H1 (cell line): ENCODE results near the gene CES3. TPM values are rescaled to one million over a fixed set of nuclear protein-coding genes. Genes with fewer than 3 reads are reported as not detected.

ENCODE experiments used
- CTCF ChIA-PET: fragments of 300-600 bp; sonication (Branson Sonifier 250); formaldehyde crosslinking; loops from one replicate; lab custom pipeline; 2021; ENCODE audit not compliant: partially characterized antibody; lab: Charles Lee
- POLR2A ChIA-PET: fragments of 300-600 bp; sonication (Branson Sonifier 250); formaldehyde crosslinking; loops from one replicate; lab custom pipeline; 2021; ENCODE audit warnings: inconsistent platforms; ENCODE audit not compliant: partially characterized antibody; lab: Charles Lee
- DNase-seq, 2 experiments: peaks; one replicate each; pipeline versions ENCODE4 v3.0.0 to v3.0.0-alpha.2; 2010 to 2022; ENCODE audit warnings: low spot score in 2 of 2, low read depth in 1 of 2, mixed read lengths in 1 of 2
- FAIRE-seq: peaks from 2 replicates; lab custom pipeline; 2011; peaks lifted over from hg19 to GRCh38; lab: Jason Lieb, UNC
- H2AFZ ChIP-seq: 2 replicates; pipeline ENCODE4 v1.8.1; 2012; ENCODE audit warnings: low read length, inconsistent platforms
- H2AK5ac ChIP-seq: 2 replicates; pipeline ENCODE4 v1.6.1; 2013; ENCODE audit warnings: low read depth, low read length
- H2BK120ac ChIP-seq: replicated peaks from 2 replicates; pipeline ENCODE3; 2013; ENCODE audit warnings: low read depth, low read length, inconsistent platforms
- H2BK12ac ChIP-seq: 2 replicates; pipeline ENCODE4 v1.6.1; 2013; ENCODE audit warnings: low read depth, low read length
- H2BK15ac ChIP-seq: 2 replicates; pipeline ENCODE4 v1.6.1; 2013; ENCODE audit warnings: low read length
- H2BK20ac ChIP-seq: 2 replicates; pipeline ENCODE4 v1.6.1; 2013; ENCODE audit warnings: low read length
- H2BK5ac ChIP-seq: 2 replicates; pipeline ENCODE4 v1.6.1; 2013; ENCODE audit warnings: low read depth, low read length
- H3K14ac ChIP-seq: 2 replicates; pipeline ENCODE4 v1.6.1; 2013; ENCODE audit warnings: inconsistent platforms; ENCODE audit not compliant: insufficient read length
- H3K18ac ChIP-seq: 2 replicates; pipeline ENCODE4 v1.6.1; 2013; ENCODE audit warnings: low read length; ENCODE audit errors: extremely low read depth
- H3K23ac ChIP-seq: 2 replicates; pipeline ENCODE4 v1.6.1; 2013; ENCODE audit warnings: inconsistent platforms; ENCODE audit not compliant: insufficient read length
- H3K23me2 ChIP-seq: 2 replicates; pipeline ENCODE4 v1.6.1; 2013; ENCODE audit warnings: low read depth, low read length
- H3K27ac ChIP-seq: 2 replicates; pipeline ENCODE4 v1.6.1; 2011; ENCODE audit warnings: low read depth, low read length, inconsistent platforms
- H3K27me3 ChIP-seq, 4 experiments: replicated peaks in 1 of 4; 1 replicate in 1 of 4; 2 replicates in 3 of 4; pipeline versions ENCODE4 v1.6.1 to v1.8.1; 2011 to 2013; ENCODE audit warnings: low read length in 3 of 4, mild to moderate bottlenecking in 3 of 4, inconsistent platforms in 2 of 4, mixed read lengths in 2 of 4, moderate library complexity in 1 of 4; ENCODE audit not compliant: control insufficient read depth in 3 of 4, insufficient read depth in 3 of 4; ENCODE audit errors: extremely low read depth in 1 of 4
- H3K36me3 ChIP-seq, 4 experiments: 2 replicates each; pipeline versions ENCODE4 v1.6.1 to v1.8.1; 2011 to 2013; ENCODE audit warnings: mild to moderate bottlenecking in 4 of 4, low read length in 3 of 4, moderate library complexity in 2 of 4, control low read depth in 1 of 4, inconsistent platforms in 1 of 4; ENCODE audit not compliant: insufficient read depth in 4 of 4, control insufficient read depth in 2 of 4
- H3K4ac ChIP-seq: replicated peaks from 2 replicates; pipeline ENCODE3; 2013; ENCODE audit warnings: low read length, low read depth, mixed read lengths, inconsistent platforms; ENCODE audit not compliant: insufficient read length
- H3K4me1 ChIP-seq, 4 experiments: replicated peaks in 1 of 4; 1 replicate in 1 of 4; 2 replicates in 3 of 4; pipeline versions ENCODE4 v1.6.1 to v1.8.1; 2011 to 2013; ENCODE audit warnings: low read length in 3 of 4, inconsistent platforms in 2 of 4, mixed read lengths in 1 of 4; ENCODE audit not compliant: insufficient read depth in 4 of 4, control insufficient read depth in 3 of 4
- H3K4me2 ChIP-seq, 2 experiments: 2 replicates each; pipeline versions ENCODE4 v1.6.1 to v1.8.1; 2011 to 2013; ENCODE audit warnings: low read depth in 2 of 2, low read length in 2 of 2, control low read depth in 1 of 2, inconsistent platforms in 1 of 2, mild to moderate bottlenecking in 1 of 2; ENCODE audit not compliant: insufficient read depth in 1 of 2
- H3K4me3 ChIP-seq, 4 experiments: fragments of 200-600, 300-600 bp in 1 of 4; sonication (generic), shearing (Covaris generic), sonication (Bioruptor Twin) in 1 of 4; 2 replicates each; pipeline versions ENCODE4 v1.5.1 to v1.8.1; 2011 to 2016; ENCODE audit warnings: low read length in 4 of 4, low read depth in 3 of 4, control low read depth in 2 of 4, inconsistent platforms in 2 of 4, mild to moderate bottlenecking in 2 of 4, mixed read lengths in 1 of 4, moderate library complexity in 1 of 4; ENCODE audit not compliant: insufficient read depth in 2 of 4; ENCODE audit errors: extremely low read depth in 1 of 4
- H3K56ac ChIP-seq: replicated peaks from 2 replicates; pipeline ENCODE3; 2013; ENCODE audit warnings: low read depth, mild to moderate bottlenecking, mixed read lengths, low read length, inconsistent platforms; ENCODE audit not compliant: insufficient read length
- H3K79me1 ChIP-seq: 2 replicates; pipeline ENCODE4 v1.6.1; 2013; ENCODE audit warnings: low read depth, low read length, control low read depth
- H3K79me2 ChIP-seq, 2 experiments: 2 replicates each; pipeline versions ENCODE4 v1.6.1 to v1.8.1; 2012 to 2013; ENCODE audit warnings: low read length in 2 of 2, mild to moderate bottlenecking in 2 of 2, inconsistent platforms in 1 of 2; ENCODE audit not compliant: insufficient read depth in 2 of 2, control insufficient read depth in 1 of 2
- H3K9ac ChIP-seq, 4 experiments: replicated peaks in 1 of 4; 1 replicate in 1 of 4; 2 replicates in 3 of 4; pipeline versions ENCODE4 v1.6.1 to v1.8.1; 2011 to 2013; ENCODE audit warnings: low read depth in 3 of 4, low read length in 3 of 4, control low read depth in 2 of 4, mild to moderate bottlenecking in 2 of 4, moderate library complexity in 2 of 4, inconsistent platforms in 1 of 4; ENCODE audit errors: extremely low read depth in 1 of 4
- H3K9me3 ChIP-seq, 2 experiments: 2 replicates each; pipeline versions ENCODE4 v1.6.1 to v1.8.1; 2012 to 2013; ENCODE audit warnings: mild to moderate bottlenecking in 2 of 2, moderate library complexity in 2 of 2, control low read depth in 1 of 2, inconsistent platforms in 1 of 2, low read depth in 1 of 2, low read length in 1 of 2, mixed read lengths in 1 of 2; ENCODE audit not compliant: insufficient read depth in 2 of 2
- H4K20me1 ChIP-seq, 2 experiments: replicated peaks in 1 of 2; 2 replicates each; pipeline versions ENCODE3 to v1.8.1; 2011 to 2013; ENCODE audit warnings: inconsistent platforms in 2 of 2, low read length in 2 of 2, mild to moderate bottlenecking in 1 of 2; ENCODE audit not compliant: insufficient read depth in 2 of 2, control insufficient read depth in 1 of 2
- H4K5ac ChIP-seq: 2 replicates; pipeline ENCODE4 v1.6.1; 2013; ENCODE audit warnings: low read length, low read depth, mixed read lengths, inconsistent platforms; ENCODE audit not compliant: insufficient read length
- H4K8ac ChIP-seq: 2 replicates; pipeline ENCODE4 v1.8.0; 2013; ENCODE audit warnings: mild to moderate bottlenecking, moderate library complexity, low read length, inconsistent platforms; ENCODE audit not compliant: insufficient read depth; ENCODE audit errors: extremely low read depth
- H4K91ac ChIP-seq: replicated peaks from 2 replicates; pipeline ENCODE3; 2013; ENCODE audit warnings: low read length, mixed read lengths, inconsistent platforms; ENCODE audit not compliant: insufficient read length
- BCL11A ChIP-seq, 2 experiments: IDR thresholded peaks; one replicate each; pipeline ENCODE4 v1.6.1; 2011; ENCODE audit warnings: low read depth in 2 of 2, low read length in 2 of 2, mild to moderate bottlenecking in 2 of 2
- KDM1A ChIP-seq: fragments of 200-600, 300-600 bp; sonication (generic); IDR thresholded peaks from 2 replicates; pipeline ENCODE4 v1.7.1; 2016; ENCODE audit warnings: mild to moderate bottlenecking, low read length, borderline replicate concordance
- RAD21 ChIP-seq, 2 experiments: IDR thresholded peaks in 1 of 2; conservative IDR thresholded peaks in 1 of 2; 2 replicates each; pipeline ENCODE4 v1.6.1; 2011; ENCODE audit warnings: low read depth in 2 of 2, low read length in 2 of 2, improper control_type of control experiment in 1 of 2, inconsistent platforms in 1 of 2, mild to moderate bottlenecking in 1 of 2, moderate library complexity in 1 of 2
- RFX5 ChIP-seq: IDR thresholded peaks from 2 replicates; pipeline ENCODE4 v1.6.1; 2011; ENCODE audit warnings: low read depth, low read length, improper control_type of control experiment, borderline replicate concordance
- RXRA ChIP-seq: IDR thresholded peaks from 2 replicates; pipeline ENCODE4 v1.6.1; 2011; ENCODE audit warnings: low read depth, mild to moderate bottlenecking, low read length, moderate library complexity; ENCODE audit not compliant: insufficient read depth
- TEAD4 ChIP-seq: IDR thresholded peaks from 2 replicates; pipeline ENCODE4 v1.6.1; 2012; ENCODE audit warnings: low read depth, low read length, inconsistent platforms, mixed read lengths
- YY1 ChIP-seq: IDR thresholded peaks from 2 replicates; pipeline ENCODE4 v1.6.1; 2011; ENCODE audit warnings: low read depth, mild to moderate bottlenecking, low read length
- WGBS, 2 experiments: shearing (Covaris generic) in 1 of 2; methylation state at CpG; one replicate each; pipeline versions ENCODE4 v1.1.6 to v1.1.7; 2013 to 2015; ENCODE audit warnings: low lambda C conversion rate in 2 of 2, mixed read lengths in 2 of 2, inconsistent platforms in 1 of 2, low coverage in 1 of 2, missing lambda C conversion rate in 1 of 2; ENCODE audit not compliant: insufficient replicate concordance in 2 of 2, insufficient coverage in 1 of 2, insufficient read length in 1 of 2; ENCODE audit errors: extremely low coverage in 1 of 2, missing lambda C conversion rate in 1 of 2; 5-methylcytosine and 5-hydroxymethylcytosine counted together
- polyA plus RNA-seq, 7 experiments: library from polyadenylated mRNA; depleted of rRNA in 3 of 7; stranded (reverse) in 5 of 7; unstranded in 2 of 7; fragments of >200 nt in 5 of 7; fragments of 200-250 nt in 2 of 7; gene quantifications; 1 replicate in 5 of 7; 2 replicates in 1 of 7; 4 replicates in 1 of 7; pipeline versions ENCODE4 v1.2.1 to v1.2.3, GENCODE V29; 2011 to 2013; ENCODE audit warnings: missing spikeins in 2 of 7, mixed read lengths in 2 of 7
- total RNA-seq: library from RNA; stranded (reverse); fragmentation: NEBNext Ultra II Directional; extraction: Animal tissue kit (Norgen Biotek cat#: 25700); gene quantifications from 2 replicates; pipeline ENCODE4 v1.2.1, GENCODE V29; 2021
- TF ChIP-seq, protein P1 (sequence below), 3 experiments: IDR thresholded peaks; 1 replicate in 2 of 3; 2 replicates in 1 of 3; pipeline versions ENCODE4 v1.5.1 to v1.6.1; 2011; ENCODE audit warnings: low read length in 3 of 3, mild to moderate bottlenecking in 3 of 3, inconsistent platforms in 2 of 3, low read depth in 1 of 3, moderate library complexity in 1 of 3; ENCODE audit not compliant: insufficient read depth in 1 of 3; ENCODE audit errors: control extremely low read depth in 1 of 3

CES3 gene
- total and polyA plus RNA-seq, 2 of the 8 experiments (the other 6 are each of a cell fraction or from before 2014, with no cell fraction given), result 1.6 to 2.2 TPM

DNA sequence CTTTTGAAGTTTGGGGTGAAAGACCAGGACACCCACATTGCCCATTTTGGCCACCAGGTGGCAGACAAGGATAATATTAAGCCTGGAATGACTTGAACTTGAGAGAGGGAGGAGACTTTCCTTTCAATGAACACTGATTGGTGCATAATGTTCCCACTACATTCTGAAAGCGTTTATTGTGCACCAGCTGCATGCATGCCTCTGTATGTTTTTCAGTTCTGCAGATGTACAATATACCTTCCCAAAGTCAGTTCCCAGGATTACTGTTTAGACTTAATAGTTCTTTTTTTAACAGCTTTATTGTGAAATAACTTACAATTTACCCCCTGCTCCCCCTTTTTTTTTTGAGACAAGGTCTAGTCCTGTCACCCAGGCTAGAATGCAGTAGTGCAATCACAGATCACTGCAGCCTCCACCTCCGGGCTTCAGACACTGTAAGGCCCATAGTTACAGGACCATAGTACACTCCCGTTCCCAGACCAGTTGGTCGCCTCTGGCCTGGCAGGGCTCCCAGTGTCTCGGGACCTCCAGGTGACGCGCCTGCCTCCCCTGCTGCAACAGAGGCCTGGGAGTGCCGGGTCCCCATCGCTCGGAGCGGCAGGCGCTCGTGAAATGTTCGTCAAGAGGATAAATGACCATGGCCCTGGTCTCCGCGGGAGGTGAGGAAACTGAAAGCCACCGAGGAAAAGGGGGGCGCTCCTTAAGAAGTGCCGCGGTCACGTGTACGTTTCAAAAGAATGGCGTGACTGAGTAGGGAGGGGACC is 13.6 kb upstream of the CES3 start:
- POLR2A ChIA-PET, result no interaction called here
- Histone ChIP-seq H2BK5ac (no peak overlapping the region), H3K4me2 (peak overlapping the region; percentile 77 to 83), H3K18ac (no peak overlapping the region), H2BK12ac (no peak overlapping the region), H3K36me3 (peaks cover under 1 to 10% (median 5%) of the 10 kb centered on the region in 4 experiments; a peak in 4 of 8 replicates), H2AFZ (no peak overlapping the region), H3K14ac (no peak overlapping the region), H3K56ac (no peak overlapping the region), H2BK20ac (no peak overlapping the region), H2BK15ac (no peak overlapping the region), H3K79me1 (no peaks in the 10 kb centered on the region), H4K5ac (no peak overlapping the region), H2AK5ac (no peak overlapping the region), H3K79me2 (no peaks in the 10 kb centered on the region), H3K4me1 (peaks cover 0 to 5% (median 1%) of the 10 kb centered on the region in 4 experiments; a peak in 2 of 7 replicates), H3K23me2 (peaks cover 2% of the 10 kb centered on the region; the same call in 1 of the 2 replicates), H3K9ac (no peak overlapping the region), H3K27me3 (peaks cover 10 to 34% (median 32%) of the 10 kb centered on the region in 4 experiments), H4K8ac (no peak overlapping the region), H4K91ac (no peak overlapping the region), H3K23ac (no peak overlapping the region), H3K9me3 (no peaks in the 10 kb centered on the region), H4K20me1 (peaks cover 0 to 1% of the 10 kb centered on the region in 2 experiments), H3K4me3 (peak overlapping the region; percentile 23 to 53 (median 27); a peak in 6 of 8 replicates), H2BK120ac (no peak overlapping the region), H3K4ac (no peak overlapping the region), H3K27ac (no peak overlapping the region)
- DNase-seq (peak; percentile 59 to 94), FAIRE-seq (peak; percentile 99)
- CTCF ChIA-PET, result interaction anchor here (0.6 to 3.3 kb wide), 7 partner anchors 11 to 371 kb away, joined by 3 to 14 read pairs (median 4); partner anchors contain the start of gene CIAO2B
- 28% methylated on average over 17 of the region's 23 CpGs; no CpG with 5 or more reads in 1 of the 2 experiments for WGBS, 2 experiments
- TF ChIP-seq TEAD4 (peak; percentile 44; the same call in 1 of the 2 replicates), BCL11A (IDR thresholded peaks at IDR 0.05; ENCODE audit: low read depth in 2 of 2, low read length in 2 of 2) (no peak), RXRA (no peak), RAD21 (IDR thresholded peaks at IDR 0.05 in 1 of 2, conservative IDR thresholded peaks at IDR 0.05 in 1 of 2; ENCODE audit: low read depth in 2 of 2, low read length in 2 of 2) (peak; percentile 76 to 81), KDM1A (no peak), YY1 (no peak), RFX5 (no peak)
- TF ChIP-seq, protein P1, sequence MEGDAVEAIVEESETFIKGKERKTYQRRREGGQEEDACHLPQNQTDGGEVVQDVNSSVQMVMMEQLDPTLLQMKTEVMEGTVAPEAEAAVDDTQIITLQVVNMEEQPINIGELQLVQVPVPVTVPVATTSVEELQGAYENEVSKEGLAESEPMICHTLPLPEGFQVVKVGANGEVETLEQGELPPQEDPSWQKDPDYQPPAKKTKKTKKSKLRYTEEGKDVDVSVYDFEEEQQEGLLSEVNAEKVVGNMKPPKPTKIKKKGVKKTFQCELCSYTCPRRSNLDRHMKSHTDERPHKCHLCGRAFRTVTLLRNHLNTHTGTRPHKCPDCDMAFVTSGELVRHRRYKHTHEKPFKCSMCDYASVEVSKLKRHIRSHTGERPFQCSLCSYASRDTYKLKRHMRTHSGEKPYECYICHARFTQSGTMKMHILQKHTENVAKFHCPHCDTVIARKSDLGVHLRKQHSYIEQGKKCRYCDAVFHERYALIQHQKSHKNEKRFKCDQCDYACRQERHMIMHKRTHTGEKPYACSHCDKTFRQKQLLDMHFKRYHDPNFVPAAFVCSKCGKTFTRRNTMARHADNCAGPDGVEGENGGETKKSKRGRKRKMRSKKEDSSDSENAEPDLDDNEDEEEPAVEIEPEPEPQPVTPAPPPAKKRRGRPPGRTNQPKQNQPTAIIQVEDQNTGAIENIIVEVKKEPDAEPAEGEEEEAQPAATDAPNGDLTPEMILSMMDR (IDR thresholded peaks at IDR 0.05; ENCODE audit: control extremely low read depth in 1 of 3, insufficient read depth in 1 of 3, low read depth in 1 of 3, low read length in 3 of 3), result peak; percentile 54 to 93 (median 74)
